Upper lobe of right lung (tissue), 1 donor: Measurements from ENCODE around the gene HOXD13. TPM values are rescaled to one million over a fixed set of nuclear protein-coding genes. Genes with fewer than 3 reads are reported as not detected.

Experiments
- ATAC-seq: fragments of 200-7000 bp; cut with Tn5 transposase; one replicate; pipeline ENCODE4 v1.9.1; 2020; ENCODE audit warnings: mild to moderate bottlenecking, moderate library complexity
- DNase-seq: peaks from one replicate; pipeline ENCODE4 v3.0.0-alpha.2; 2020
- H3K27ac ChIP-seq: fragments of 200-600 bp; one replicate; pipeline ENCODE4 v1.8.0; 2022
- H3K27me3 ChIP-seq: fragments of 200-600 bp; one replicate; pipeline ENCODE4 v1.8.0; 2022; ENCODE audit warnings: mild to moderate bottlenecking
- H3K36me3 ChIP-seq: fragments of 200-600 bp; one replicate; pipeline ENCODE4 v1.8.0; 2022
- H3K4me1 ChIP-seq: fragments of 200-600 bp; one replicate; pipeline ENCODE4 v1.8.0; 2022
- H3K4me3 ChIP-seq: fragments of 200-600 bp; one replicate; pipeline ENCODE4 v1.8.0; 2022; ENCODE audit warnings: mild to moderate bottlenecking
- H3K9me3 ChIP-seq: fragments of 200-600 bp; one replicate; pipeline ENCODE4 v1.8.0; 2022
- CTCF ChIP-seq: fragments of 200-600 bp; IDR thresholded peaks from one replicate; pipeline ENCODE4 v1.8.0; 2022; ENCODE audit warnings: antibody characterized with exemption
- intact Hi-C: fragments of 100-400 bp; cut with DNase I; formaldehyde crosslinking; loops from one replicate; pipeline ENCODE4 v1.11.0; 2022
- total RNA-seq: library from RNA; stranded (reverse); fragmentation: NEBNext Ultra II Directional; extraction: Animal tissue kit (Norgen Biotek cat#: 25700); gene quantifications from one replicate; pipeline ENCODE4 v1.2.1, GENCODE V29; 2021
- donor health status: DM: no; HTN: yes; CAD: no; lungs with severe emphysema.

The HOXD13 gene
- total RNA-seq, 1 donor from 2014 or later, result not detected

DNA sequence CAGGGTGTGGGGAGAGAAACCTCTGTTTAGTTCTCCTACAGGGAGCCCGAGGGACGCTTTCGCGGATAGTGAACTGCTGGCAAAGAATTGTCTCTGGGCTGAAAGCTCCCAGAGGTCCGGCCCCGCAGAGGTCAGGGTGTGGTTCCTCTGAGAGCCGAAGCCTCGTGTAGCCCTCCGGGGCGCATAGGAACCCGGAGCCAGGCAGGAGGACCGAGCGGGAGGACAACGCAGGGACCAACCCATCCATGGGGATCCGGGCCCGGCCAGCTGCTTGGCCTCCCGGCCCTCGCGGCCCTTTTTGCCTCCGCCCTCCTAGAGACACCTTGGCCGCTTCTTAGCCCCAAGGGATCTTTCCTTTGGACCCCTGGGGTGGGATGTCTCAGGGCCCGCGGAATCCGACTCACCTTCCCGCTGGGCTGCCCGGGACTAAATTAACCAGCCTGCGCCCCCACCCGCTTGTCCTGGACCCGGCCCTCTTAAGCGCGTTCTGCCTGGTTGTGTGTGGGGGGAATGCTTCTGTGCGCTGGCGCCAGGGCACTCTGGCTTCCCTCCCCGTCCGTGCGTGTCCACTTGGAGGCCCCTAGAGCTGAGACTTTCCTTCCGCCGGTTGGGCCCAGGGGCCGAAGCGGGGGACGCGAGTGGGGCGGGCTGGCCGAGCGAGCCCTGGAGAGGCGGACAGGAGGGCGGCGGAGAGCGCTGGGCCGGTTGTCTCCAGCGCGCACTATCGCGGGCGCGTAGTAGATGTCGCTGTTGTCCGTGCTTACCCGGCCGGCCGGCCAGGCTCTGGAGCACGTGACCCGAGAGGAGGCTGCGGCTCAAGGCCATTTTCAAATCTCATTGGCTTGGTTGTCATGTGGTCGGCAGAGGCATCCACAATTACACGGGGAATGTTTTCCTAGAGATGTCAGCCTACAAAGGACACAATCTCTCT, 23.6 kb downstream of the HOXD13 start, which contains the start of gene HOXD10:
TSS of gene HOXD10 (plus strand) at position 896 of the 931 bp plus-strand sequence. CDS start 56 bp downstream, outside the sequence.
- intact Hi-C loops, result no loop called here
- DNase-seq (no peak), ATAC-seq (no peak)
- Histone ChIP-seq H3K4me1 (no peaks in the 10 kb centered on the region), H3K4me3 (no peak within 1 kb of the TSS), H3K36me3 (no peaks in the 10 kb centered on the region), H3K27me3 (peaks cover 100% of the 10 kb centered on the region), H3K9me3 (no peaks in the 10 kb centered on the region), H3K27ac (no peak within 1 kb of the TSS)
- TF ChIP-seq CTCF, result no peak

- intact Hi-C loops, result no loop called here
- peaks cover under 1% of the 10 kb centered on the region for H3K4me1 ChIP-seq
- no peak for TF ChIP-seq CTCF
- no peak overlapping the region for H3K4me3 ChIP-seq
- ATAC-seq (no peak), DNase-seq (no peak)
- no peaks in the 10 kb centered on the region for H3K9me3 ChIP-seq
- H3K27me3 ChIP-seq, result peaks cover 100% of the 10 kb centered on the region
- H3K27ac ChIP-seq, result no peak overlapping the region
- no peaks in the 10 kb centered on the region for H3K36me3 ChIP-seq
Measured at GRCh38 chr2:176117162-176117822, 24.8 kb downstream of the HOXD13 start.

- intact Hi-C loops, result no loop called here
- peaks cover 100% of the 10 kb centered on the region for H3K27me3 ChIP-seq
- ATAC-seq, result no peak
- H3K9me3 ChIP-seq, result no peaks in the 10 kb centered on the region
- H3K4me1 ChIP-seq, result peaks cover 6% of the 10 kb centered on the region
- DNase-seq, result no peak
- H3K4me3 ChIP-seq, result no peak overlapping the region
- TF ChIP-seq CTCF, result no peak
- no peak overlapping the region for H3K27ac ChIP-seq
- no peaks in the 10 kb centered on the region for H3K36me3 ChIP-seq
Measured at GRCh38 chr2:176117823-176118371, 25.4 kb downstream of the HOXD13 start.

GRCh38 chr2:176118601-176119339, 26.2 kb downstream of the HOXD13 start:
- Histone ChIP-seq H3K4me3 (no peak overlapping the region), H3K9me3 (no peaks in the 10 kb centered on the region), H3K4me1 (peaks cover 11% of the 10 kb centered on the region), H3K27ac (no peak overlapping the region), H3K36me3 (no peaks in the 10 kb centered on the region), H3K27me3 (peaks cover 100% of the 10 kb centered on the region)
- peak; percentile 17 for TF ChIP-seq CTCF
- no peak for DNase-seq
- intact Hi-C loops, result no loop called here
- no peak for ATAC-seq
